Measurements from ENCODE around the gene RHBDF2.

The RHBDF2 gene

DNA sequence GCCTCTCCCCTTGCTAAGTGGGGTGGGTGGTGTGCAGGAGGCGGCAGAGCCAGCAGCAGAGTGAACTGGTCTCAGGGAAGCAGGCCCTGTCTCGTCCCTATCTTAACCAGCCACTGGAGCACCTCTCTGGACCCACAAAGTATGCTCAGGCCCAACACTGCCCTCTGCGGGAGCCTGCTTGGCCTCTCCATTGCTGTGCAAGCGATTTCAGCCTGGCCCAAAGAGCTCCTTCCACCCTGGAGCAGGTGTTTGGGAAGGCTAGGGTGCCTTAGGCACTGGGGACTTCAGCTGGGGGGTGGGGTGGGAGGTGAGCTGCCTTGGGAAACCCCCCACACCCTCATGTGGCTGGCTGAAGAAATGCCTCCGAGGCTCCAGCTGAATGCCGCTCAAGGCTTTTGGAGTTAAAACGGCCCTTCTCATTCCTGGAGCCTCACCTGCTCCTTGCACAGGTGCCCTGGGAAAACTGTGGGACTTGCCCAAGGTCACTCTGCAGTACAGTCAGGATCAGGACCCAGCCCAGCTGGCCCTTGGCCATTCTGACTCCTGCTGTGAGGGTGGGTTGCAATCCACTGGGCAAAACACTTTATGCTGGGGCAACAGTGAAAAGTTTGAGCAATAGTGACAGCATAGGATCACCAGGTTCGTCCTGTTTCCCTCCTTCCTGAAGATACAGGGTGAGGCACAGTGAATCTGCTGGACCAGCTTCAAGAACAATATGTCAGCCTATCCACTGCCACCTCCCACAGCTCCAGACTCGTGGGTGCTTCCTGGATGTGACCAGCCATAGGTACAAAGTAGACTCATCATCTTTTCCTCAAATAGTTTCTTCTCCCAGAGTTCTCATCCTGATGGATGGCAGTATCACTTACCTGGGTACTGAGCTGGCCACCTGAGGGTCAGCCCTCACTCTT is 42.4 kb downstream of the RHBDF2 start:
- Histone ChIP-seq H3K9ac (ENCODE audit: low read length) (no peak overlapping the region), H3K4me3 (ENCODE audit: low read length) (no peak overlapping the region), H3K36me3 (ENCODE audit: control insufficient read depth, low read depth, low read length) (no peaks in the 10 kb centered on the region), H3K27me3 (ENCODE audit: control insufficient read depth, insufficient read depth, low read length) (no peaks in the 10 kb centered on the region), H3K27ac (ENCODE audit: low read length) (no peak overlapping the region), H3K9me3 (ENCODE audit: control insufficient read depth, low read depth, low read length) (no peaks in the 10 kb centered on the region), H3K4me1 (ENCODE audit: control insufficient read depth, low read depth, low read length) (no peaks in the 10 kb centered on the region)

GRCh38 chr17:76453431-76453743 is 47.8 kb downstream of the RHBDF2 start:
- Histone ChIP-seq H3K4me1 (ENCODE audit: control insufficient read depth, low read depth, low read length) (peaks cover 18% of the 10 kb centered on the region), H3K9ac (ENCODE audit: low read length) (no peak overlapping the region), H3K27me3 (ENCODE audit: control insufficient read depth, insufficient read depth, low read length) (no peaks in the 10 kb centered on the region), H3K36me3 (ENCODE audit: control insufficient read depth, low read depth, low read length) (no peaks in the 10 kb centered on the region), H3K27ac (ENCODE audit: low read length) (no peak overlapping the region), H3K4me3 (ENCODE audit: low read length) (no peak overlapping the region), H3K9me3 (ENCODE audit: control insufficient read depth, low read depth, low read length) (no peaks in the 10 kb centered on the region)

DNA sequence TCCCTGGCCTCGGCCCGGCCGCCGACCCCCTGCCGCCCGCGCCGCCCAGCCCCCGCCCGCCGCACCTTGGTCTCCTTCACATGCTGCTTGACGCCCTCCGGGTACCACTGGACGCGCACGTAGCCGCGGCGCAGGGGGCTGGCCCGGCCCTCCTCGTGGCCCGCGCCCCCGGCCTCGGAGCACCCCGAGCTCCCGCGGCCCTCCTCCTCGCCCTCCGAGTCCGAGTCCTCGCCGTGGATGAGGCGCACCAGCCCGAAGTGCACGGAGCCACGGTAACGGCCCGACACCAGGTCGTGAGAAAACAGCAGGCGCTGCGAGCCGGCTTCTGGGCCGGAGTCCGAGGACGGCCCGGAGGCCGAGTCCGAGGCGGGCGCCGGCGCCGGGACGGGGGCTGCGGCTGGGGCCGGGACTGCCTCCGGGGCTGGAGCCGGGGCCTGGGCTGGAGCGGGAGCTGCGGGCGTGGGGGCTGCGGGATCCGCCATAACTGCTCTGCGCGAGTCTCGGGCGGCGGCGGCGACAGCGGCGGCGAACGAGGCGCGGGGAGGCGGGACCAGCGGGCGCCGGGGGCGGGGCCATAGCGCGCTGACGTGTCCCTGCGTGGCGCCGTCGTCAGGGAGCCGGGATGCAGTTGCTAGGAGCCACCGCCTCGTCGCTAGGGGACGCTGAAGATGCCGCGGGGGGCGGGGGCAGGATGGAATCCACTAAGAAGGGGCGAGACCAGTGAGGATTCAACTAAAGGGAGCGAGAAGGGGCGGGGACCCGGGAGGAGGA is 48.4 kb downstream of the RHBDF2 start, which contains the start of gene UBE2O:
Gene UBE2O, minus strand, starts transcription at position 493 of the 771 bp plus-strand sequence. Its CDS starts 11 bp downstream, at position 482.
- Histone ChIP-seq H3K4me1 (ENCODE audit: control insufficient read depth, low read depth, low read length) (peaks cover 23% of the 10 kb centered on the region), H3K27ac (ENCODE audit: low read length) (no peak within 1 kb of the TSS), H3K9ac (ENCODE audit: low read length) (peak within 1 kb of the TSS; percentile 64), H3K9me3 (ENCODE audit: control insufficient read depth, low read depth, low read length) (no peaks in the 10 kb centered on the region), H3K4me3 (ENCODE audit: low read length) (peak within 1 kb of the TSS; percentile 88), H3K27me3 (ENCODE audit: control insufficient read depth, insufficient read depth, low read length) (no peaks in the 10 kb centered on the region), H3K36me3 (ENCODE audit: control insufficient read depth, low read depth, low read length) (no peaks in the 10 kb centered on the region)

DNA sequence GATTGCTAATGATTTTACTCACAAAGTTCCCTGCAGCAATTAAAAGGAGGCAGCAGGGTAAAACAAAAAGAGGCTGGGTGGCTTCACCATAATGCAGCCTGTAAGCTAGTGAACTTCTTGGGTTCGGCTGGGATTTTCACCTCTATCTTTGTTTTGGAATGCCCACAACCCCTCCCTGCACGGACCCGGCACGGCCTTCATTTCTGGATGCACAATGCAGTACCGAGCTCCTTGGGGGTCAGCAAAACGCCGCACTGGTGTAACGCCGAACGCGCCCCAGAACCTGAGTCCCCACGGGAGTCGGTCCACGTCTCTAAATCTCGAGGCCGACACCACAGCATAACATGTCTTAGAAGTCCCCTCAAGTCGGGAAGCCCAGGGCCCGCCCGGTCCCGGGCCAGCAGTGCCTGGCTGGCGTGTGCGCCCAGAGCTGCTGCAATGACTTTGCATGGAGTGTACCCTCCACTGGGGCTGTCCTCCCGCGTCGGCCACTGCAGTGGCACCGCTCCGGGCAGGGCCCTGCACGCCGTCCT is 49.0 kb downstream of the RHBDF2 start:
- Histone ChIP-seq H3K27ac (ENCODE audit: low read length) (no peak overlapping the region), H3K27me3 (ENCODE audit: control insufficient read depth, insufficient read depth, low read length) (no peaks in the 10 kb centered on the region), H3K9ac (ENCODE audit: low read length) (peak overlapping the region; percentile 64), H3K36me3 (ENCODE audit: control insufficient read depth, low read depth, low read length) (no peaks in the 10 kb centered on the region), H3K4me3 (ENCODE audit: low read length) (peak overlapping the region; percentile 88), H3K9me3 (ENCODE audit: control insufficient read depth, low read depth, low read length) (no peaks in the 10 kb centered on the region), H3K4me1 (ENCODE audit: control insufficient read depth, low read depth, low read length) (peaks cover 29% of the 10 kb centered on the region)

GRCh38 chr17:76451506-76451905 is 49.7 kb downstream of the RHBDF2 start:
- Histone ChIP-seq H3K27ac (ENCODE audit: low read length) (no peak overlapping the region), H3K9ac (ENCODE audit: low read length) (peak overlapping the region; percentile 64), H3K27me3 (ENCODE audit: control insufficient read depth, insufficient read depth, low read length) (no peaks in the 10 kb centered on the region), H3K4me1 (ENCODE audit: control insufficient read depth, low read depth, low read length) (peaks cover 36% of the 10 kb centered on the region), H3K9me3 (ENCODE audit: control insufficient read depth, low read depth, low read length) (no peaks in the 10 kb centered on the region), H3K36me3 (ENCODE audit: control insufficient read depth, low read depth, low read length) (no peaks in the 10 kb centered on the region), H3K4me3 (ENCODE audit: low read length) (peak overlapping the region; percentile 88)

- H3K9ac ChIP-seq (ENCODE audit: low read length) = no peak overlapping the region
- no peak overlapping the region for H3K4me3 ChIP-seq (ENCODE audit: low read length)
- no peak overlapping the region for H3K27ac ChIP-seq (ENCODE audit: low read length)
- no peaks in the 10 kb centered on the region for H3K36me3 ChIP-seq (ENCODE audit: control insufficient read depth, low read depth, low read length)
- H3K9me3 ChIP-seq (ENCODE audit: control insufficient read depth, low read depth, low read length) = no peaks in the 10 kb centered on the region
- H3K27me3 ChIP-seq (ENCODE audit: control insufficient read depth, insufficient read depth, low read length) = no peaks in the 10 kb centered on the region
- peaks cover 60% of the 10 kb centered on the region for H3K4me1 ChIP-seq (ENCODE audit: control insufficient read depth, low read depth, low read length)
Observed at GRCh38 chr17:76449126-76449525, 52.1 kb downstream of the RHBDF2 start.

DNA sequence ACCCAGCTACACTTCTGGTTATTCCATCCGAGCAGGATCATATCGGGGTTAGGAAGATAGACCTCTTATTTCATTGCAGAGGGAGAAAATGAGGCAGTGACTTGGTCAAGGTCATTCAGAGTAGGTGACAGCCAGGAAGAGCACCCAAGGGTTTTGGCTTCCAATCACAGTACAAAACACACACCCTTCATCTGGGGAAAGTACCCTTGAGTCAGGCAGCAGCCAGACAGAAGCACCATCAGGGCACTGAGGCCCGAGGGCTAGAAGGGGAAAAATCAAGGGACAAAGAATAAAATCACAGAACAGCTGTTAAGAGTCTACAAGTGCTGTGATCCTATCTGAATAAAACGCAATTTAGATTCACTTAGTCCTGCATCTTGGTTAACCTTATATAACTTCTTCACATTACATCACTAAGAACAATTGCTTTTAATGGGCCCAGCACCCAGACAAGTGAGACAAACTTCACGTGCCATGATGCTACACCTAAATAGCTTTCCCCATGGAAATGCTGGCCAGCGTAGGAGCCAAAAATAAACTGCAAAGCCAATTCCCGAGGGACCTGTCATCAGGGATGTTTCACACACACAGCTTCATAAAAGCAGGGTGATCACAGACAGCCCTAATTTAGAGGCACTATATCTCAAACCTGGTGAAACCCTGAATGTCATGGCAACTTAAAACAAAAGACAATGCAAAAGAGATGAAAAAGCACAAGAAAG is 53.1 kb downstream of the RHBDF2 start:
- H3K27me3 ChIP-seq (ENCODE audit: control insufficient read depth, insufficient read depth, low read length) = no peaks in the 10 kb centered on the region
- no peak overlapping the region for H3K9ac ChIP-seq (ENCODE audit: low read length)
- no peak overlapping the region for H3K4me3 ChIP-seq (ENCODE audit: low read length)
- no peaks in the 10 kb centered on the region for H3K36me3 ChIP-seq (ENCODE audit: control insufficient read depth, low read depth, low read length)
- peaks cover 64% of the 10 kb centered on the region for H3K4me1 ChIP-seq (ENCODE audit: control insufficient read depth, low read depth, low read length)
- H3K27ac ChIP-seq (ENCODE audit: low read length) = no peak overlapping the region
- H3K9me3 ChIP-seq (ENCODE audit: control insufficient read depth, low read depth, low read length) = no peaks in the 10 kb centered on the region

- H3K4me1 ChIP-seq (ENCODE audit: control insufficient read depth, low read depth, low read length) = peaks cover 76% of the 10 kb centered on the region
- no peak overlapping the region for H3K4me3 ChIP-seq (ENCODE audit: low read length)
- no peaks in the 10 kb centered on the region for H3K36me3 ChIP-seq (ENCODE audit: control insufficient read depth, low read depth, low read length)
- H3K27ac ChIP-seq (ENCODE audit: low read length) = no peak overlapping the region
- peak overlapping the region; percentile 19 for H3K9ac ChIP-seq (ENCODE audit: low read length)
- H3K27me3 ChIP-seq (ENCODE audit: control insufficient read depth, insufficient read depth, low read length) = no peaks in the 10 kb centered on the region
- H3K9me3 ChIP-seq (ENCODE audit: control insufficient read depth, low read depth, low read length) = no peaks in the 10 kb centered on the region
Observed at GRCh38 chr17:76446449-76447231, 54.6 kb downstream of the RHBDF2 start.

- Histone ChIP-seq H3K9me3 (ENCODE audit: control insufficient read depth, low read depth, low read length) (no peaks in the 10 kb centered on the region), H3K9ac (ENCODE audit: low read length) (peak overlapping the region; percentile 19), H3K4me3 (ENCODE audit: low read length) (no peak overlapping the region), H3K36me3 (ENCODE audit: control insufficient read depth, low read depth, low read length) (no peaks in the 10 kb centered on the region), H3K4me1 (ENCODE audit: control insufficient read depth, low read depth, low read length) (peaks cover 76% of the 10 kb centered on the region), H3K27ac (ENCODE audit: low read length) (peak overlapping the region; percentile 22), H3K27me3 (ENCODE audit: control insufficient read depth, insufficient read depth, low read length) (no peaks in the 10 kb centered on the region)
Observed at GRCh38 chr17:76445697-76446448, 55.4 kb downstream of the RHBDF2 start.

DNA sequence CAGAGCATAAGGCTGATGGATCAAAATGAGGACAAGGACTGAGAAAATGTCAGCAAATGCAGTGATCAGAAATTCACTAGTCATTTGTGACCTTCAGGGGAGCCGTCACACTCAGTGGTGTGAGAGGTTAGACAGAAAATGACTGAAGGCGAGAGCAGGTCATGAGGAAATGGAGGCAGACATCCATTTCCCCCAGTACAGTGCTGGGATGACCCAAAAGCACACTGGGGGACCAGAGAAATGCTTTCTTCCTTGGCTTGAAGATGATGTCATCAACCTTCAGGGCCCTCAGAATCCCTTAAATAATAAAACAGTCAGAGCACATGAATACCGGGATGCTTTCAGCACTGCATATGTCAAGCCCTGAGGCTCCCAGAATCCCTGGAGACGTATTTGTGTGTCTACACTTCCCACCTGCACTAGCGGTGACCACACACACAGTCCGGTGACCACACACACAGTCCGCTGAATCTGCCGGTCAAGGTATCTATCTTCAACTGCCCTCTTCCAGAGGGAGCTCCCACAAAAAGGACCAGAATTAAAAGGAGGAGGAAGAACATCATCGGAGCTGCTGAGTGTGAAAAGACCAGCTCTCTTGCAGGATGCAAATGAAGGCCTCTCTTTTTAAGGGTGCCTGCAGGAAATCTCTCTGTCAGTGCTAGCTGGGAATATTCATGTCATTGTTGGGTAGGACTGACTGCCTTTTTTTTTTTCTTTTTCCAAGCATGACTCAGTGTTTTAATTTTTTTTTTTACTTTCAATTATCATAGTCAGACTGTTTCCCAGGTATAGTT is 56.5 kb downstream of the RHBDF2 start:
- Histone ChIP-seq H3K36me3 (ENCODE audit: control insufficient read depth, low read depth, low read length) (no peaks in the 10 kb centered on the region), H3K9me3 (ENCODE audit: control insufficient read depth, low read depth, low read length) (no peaks in the 10 kb centered on the region), H3K9ac (ENCODE audit: low read length) (peak overlapping the region; percentile 5), H3K27ac (ENCODE audit: low read length) (peak overlapping the region; percentile 22), H3K4me3 (ENCODE audit: low read length) (peak overlapping the region; percentile 36), H3K4me1 (ENCODE audit: control insufficient read depth, low read depth, low read length) (peaks cover 74% of the 10 kb centered on the region), H3K27me3 (ENCODE audit: control insufficient read depth, insufficient read depth, low read length) (no peaks in the 10 kb centered on the region)
